HFFc6 (cell line): Measurements from ENCODE around the gene BMP2. TPM values are rescaled to one million over a fixed set of nuclear protein-coding genes. Genes with fewer than 3 reads are reported as not detected.

Experiments used
- DNase-seq: peaks from one replicate; pipeline ENCODE4 v3.0.0-alpha.2; 2018
- H3K27ac Mint-ChIP-seq: 2 replicates; pipeline ENCODE4 v1.8.0; 2020; ENCODE audit warnings: mild to moderate bottlenecking, mixed read lengths
- H3K27me3 Mint-ChIP-seq: 2 replicates; pipeline ENCODE4 v1.8.0; 2021; ENCODE audit warnings: mild to moderate bottlenecking, moderate library complexity, mixed read lengths; ENCODE audit not compliant: insufficient read depth
- H3K36me3 Mint-ChIP-seq: 2 replicates; pipeline ENCODE4 v1.8.0; 2021; ENCODE audit warnings: low read depth, mixed read lengths
- H3K4me1 Mint-ChIP-seq: 2 replicates; pipeline ENCODE4 v1.8.0; 2020; ENCODE audit warnings: low read depth, mixed read lengths
- H3K4me3 Mint-ChIP-seq: 2 replicates; pipeline ENCODE4 v1.8.0; 2020; ENCODE audit warnings: mild to moderate bottlenecking, moderate library complexity, mixed read lengths
- H3K9me3 Mint-ChIP-seq: 2 replicates; pipeline ENCODE4 v1.8.0; 2020; ENCODE audit warnings: mild to moderate bottlenecking, mixed read lengths
- CTCF ChIP-seq: fragments of 200-600 bp; sonication (generic); IDR thresholded peaks from 2 replicates; pipeline ENCODE4 v1.5.0; 2021; ENCODE audit warnings: antibody characterized with exemption, mild to moderate bottlenecking
- total RNA-seq, 6 experiments: library from RNA; stranded (reverse); fragmentation: NEBNext Ultra II Directional; extraction: Animal tissue kit (Norgen Biotek cat#: 25700); gene quantifications; 2 replicates in 1 of 6; 3 replicates in 5 of 6; pipeline ENCODE4 v1.2.3, GENCODE V29; 2021

BMP2 gene
- total RNA-seq, 6 experiments from 2014 or later = 0.05 to 0.07 (median 0.05) TPM; not detected in 3

DNA sequence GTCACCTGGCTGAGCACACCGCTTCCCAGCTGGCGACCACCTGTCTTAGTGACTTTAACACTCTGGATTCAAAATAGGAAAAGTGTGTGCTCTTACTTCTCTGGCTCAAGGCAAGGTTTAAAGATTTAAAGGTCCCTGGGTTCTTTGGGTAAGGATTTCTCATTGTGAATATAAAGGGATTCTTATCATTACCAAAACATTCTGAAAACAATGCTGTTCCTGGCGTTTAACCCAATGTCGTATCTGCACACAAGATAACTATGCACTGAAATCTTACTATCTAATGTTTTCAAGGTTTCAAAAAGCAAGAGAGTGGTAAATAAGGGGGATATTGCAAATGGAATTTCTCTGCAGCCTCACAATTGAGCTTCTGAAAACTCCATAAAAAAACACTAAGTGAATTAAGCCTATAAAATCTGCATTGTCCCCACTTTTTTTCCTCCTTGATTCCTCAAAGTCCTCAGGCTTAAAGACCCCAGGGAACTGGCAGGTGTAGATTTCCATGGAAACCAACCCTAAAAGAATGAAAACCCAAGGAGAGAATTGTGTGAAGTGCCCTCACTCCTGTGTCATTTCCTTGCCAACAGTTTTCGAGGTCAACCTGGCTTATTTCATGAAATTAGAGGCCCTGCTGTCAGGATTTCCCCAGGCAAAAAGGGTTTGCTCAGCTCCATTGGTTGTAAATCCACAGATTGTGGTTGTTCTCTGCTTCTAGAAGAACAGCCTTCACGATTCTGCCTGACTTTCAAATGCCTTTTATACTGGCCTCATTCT is 44.0 kb downstream of the BMP2 start:
- Mint-ChIP-seq H3K4me1 (no peaks in the 10 kb centered on the region), H3K27me3 (no peaks in the 10 kb centered on the region), H3K9me3 (peaks cover 6% of the 10 kb centered on the region), H3K27ac (no peak overlapping the region), H3K36me3 (no peaks in the 10 kb centered on the region), H3K4me3 (no peak overlapping the region)
- no peak for TF ChIP-seq CTCF
- DNase-seq = no peak

DNA sequence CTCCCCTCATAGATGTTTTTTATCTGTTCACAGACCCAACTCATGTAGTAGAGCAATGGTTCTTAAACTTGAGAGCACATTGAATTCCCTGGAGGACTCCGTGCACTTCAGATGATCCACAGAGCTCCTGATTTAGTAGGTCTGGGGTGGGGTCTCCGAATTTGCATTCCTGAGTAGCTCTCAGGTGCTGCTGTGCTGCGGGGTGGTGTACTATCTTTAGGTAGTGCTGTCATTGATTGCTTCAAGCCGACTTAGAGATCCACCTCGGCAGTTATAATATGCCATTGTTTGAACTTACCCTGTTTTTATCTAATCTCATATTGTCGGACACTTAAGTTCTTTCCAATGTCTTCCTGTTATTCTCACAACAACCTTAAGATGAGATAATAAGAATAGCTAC is 45.0 kb downstream of the BMP2 start:
- Mint-ChIP-seq H3K27me3 (no peaks in the 10 kb centered on the region), H3K36me3 (no peaks in the 10 kb centered on the region), H3K4me1 (no peaks in the 10 kb centered on the region), H3K27ac (no peak overlapping the region), H3K9me3 (peaks cover 9% of the 10 kb centered on the region; the same call in 1 of the 2 replicates), H3K4me3 (no peak overlapping the region)
- no peak for DNase-seq
- TF ChIP-seq CTCF = no peak

- no peaks in the 10 kb centered on the region for H3K36me3 Mint-ChIP-seq
- no peak for TF ChIP-seq CTCF
- H3K9me3 Mint-ChIP-seq = peaks cover 9% of the 10 kb centered on the region
- H3K4me3 Mint-ChIP-seq = no peak overlapping the region
- no peak overlapping the region for H3K27ac Mint-ChIP-seq
- H3K27me3 Mint-ChIP-seq = no peaks in the 10 kb centered on the region
- DNase-seq = no peak
- no peaks in the 10 kb centered on the region for H3K4me1 Mint-ChIP-seq
Observed at GRCh38 chr20:6814945-6815344, 47.5 kb downstream of the BMP2 start.

DNA sequence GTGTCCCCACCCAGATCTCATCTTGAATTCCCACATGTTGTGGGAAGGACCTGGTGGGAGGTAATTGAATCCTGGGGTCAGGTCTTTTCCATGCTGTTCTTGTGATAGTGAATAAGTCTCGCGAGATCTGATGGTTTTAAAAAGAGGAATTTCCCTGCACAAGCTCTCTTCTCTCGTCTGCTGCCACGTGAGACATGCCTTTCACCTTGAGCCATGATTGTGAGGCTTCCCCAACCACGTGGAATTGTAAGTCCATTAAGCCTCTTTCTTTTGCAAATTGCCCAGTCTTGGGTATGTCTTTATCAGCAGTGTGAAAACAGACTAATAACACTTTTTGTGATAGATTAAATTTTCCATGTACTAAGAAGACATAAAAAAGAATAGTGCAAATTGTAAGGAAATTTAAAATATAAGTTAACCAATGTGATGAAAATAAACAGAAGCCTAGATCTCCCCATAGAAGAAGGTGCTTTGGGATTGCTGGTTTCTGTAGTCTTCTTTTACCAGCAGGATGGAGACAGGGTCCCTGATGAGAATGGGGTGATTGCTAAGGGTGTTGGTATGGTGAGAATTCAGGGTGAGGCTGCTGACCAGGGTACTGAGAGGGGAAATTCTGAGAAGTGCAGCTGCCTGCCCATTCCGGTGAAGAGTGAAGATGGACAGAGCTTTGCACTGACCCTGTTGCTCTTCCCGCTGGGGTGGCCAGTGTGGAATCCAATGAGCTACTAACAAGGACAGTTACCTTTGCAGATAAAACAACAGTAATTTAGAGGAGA is 50.7 kb downstream of the BMP2 start:
- no peak for TF ChIP-seq CTCF
- no peaks in the 10 kb centered on the region for H3K4me1 Mint-ChIP-seq
- H3K27me3 Mint-ChIP-seq = no peaks in the 10 kb centered on the region
- no peaks in the 10 kb centered on the region for H3K36me3 Mint-ChIP-seq
- H3K4me3 Mint-ChIP-seq = no peak overlapping the region
- DNase-seq = no peak
- no peak overlapping the region for H3K27ac Mint-ChIP-seq
- H3K9me3 Mint-ChIP-seq = peaks cover 15% of the 10 kb centered on the region

- DNase-seq = no peak
- Mint-ChIP-seq H3K9me3 (peaks cover 20% of the 10 kb centered on the region), H3K36me3 (no peaks in the 10 kb centered on the region), H3K4me3 (no peak overlapping the region), H3K27me3 (no peaks in the 10 kb centered on the region), H3K4me1 (no peaks in the 10 kb centered on the region), H3K27ac (no peak overlapping the region)
- no peak for TF ChIP-seq CTCF
Observed at GRCh38 chr20:6819599-6819998, 52.1 kb downstream of the BMP2 start.
